Cerebellar nuclear complex (tissue), 1 donor: Measurements from ENCODE around the gene UBR4.
"Not testable (repeated sequence)": the region's sequence is repeated elsewhere in the genome, so short reads cannot be mapped to it uniquely, and the experiment has no call there.

Source experiments
- DNase-seq, 2 experiments: peaks; one replicate each; lab custom pipeline; 2025; lab: John Stamatoyannopoulos, UW

UBR4 gene

DNA sequence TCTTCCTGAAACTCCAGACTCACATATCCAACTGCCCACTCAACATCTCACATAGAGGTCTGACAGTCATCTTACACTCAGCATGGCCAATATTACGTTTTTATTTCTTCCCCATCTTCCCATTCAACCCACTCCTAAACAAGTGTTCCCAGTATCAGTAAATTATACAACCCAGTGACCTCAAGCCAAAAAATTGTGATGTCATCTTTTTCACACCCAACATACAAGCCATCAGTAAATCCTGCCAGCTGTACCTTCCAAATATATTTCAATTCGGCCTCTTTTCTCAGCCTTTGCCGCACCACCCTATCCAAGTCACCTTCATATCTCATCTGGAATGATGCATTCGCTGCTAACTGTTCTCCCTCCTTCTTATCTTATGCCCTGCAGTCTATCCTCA is 19.6 kb downstream of the UBR4 start:
- DNase-seq = no peak

DNA sequence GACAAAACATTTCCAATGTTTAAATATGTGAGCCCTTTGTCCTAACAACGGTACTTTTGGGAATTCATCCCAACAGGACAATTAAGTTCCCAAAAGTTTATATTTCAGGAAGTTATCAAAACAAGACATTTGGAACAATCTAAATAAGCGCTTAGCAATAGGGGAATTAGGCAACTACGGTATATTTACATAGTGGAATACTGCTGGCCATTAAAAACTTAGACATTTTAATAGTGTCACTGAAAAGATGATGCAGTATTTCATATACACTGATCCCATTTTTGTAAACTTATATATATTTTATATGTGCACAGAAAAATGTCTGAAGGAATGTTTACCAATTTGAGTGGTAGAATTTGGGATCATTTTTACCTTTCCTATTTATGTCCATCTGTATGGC is 20.8 kb downstream of the UBR4 start:
- no peak for DNase-seq

DNA sequence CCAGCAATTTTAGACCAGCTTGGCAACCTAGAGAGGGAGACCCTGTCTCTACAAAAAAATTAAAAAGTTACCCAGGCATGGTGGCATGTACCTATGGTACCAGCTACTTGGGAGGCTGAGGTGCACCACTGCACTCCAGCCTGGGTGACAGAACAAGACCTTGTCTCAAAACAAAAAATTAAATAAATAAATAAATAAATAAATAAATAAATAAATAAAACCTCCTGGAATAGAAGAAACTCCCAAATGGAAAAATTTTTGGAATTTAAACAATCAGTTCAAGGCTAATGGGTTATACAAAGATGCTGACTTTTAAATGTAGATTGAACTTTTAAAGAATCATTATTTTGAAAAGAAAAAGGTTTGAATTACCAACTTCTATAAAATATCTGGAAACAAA is 22.2 kb downstream of the UBR4 start:
- DNase-seq = no peak

DNA sequence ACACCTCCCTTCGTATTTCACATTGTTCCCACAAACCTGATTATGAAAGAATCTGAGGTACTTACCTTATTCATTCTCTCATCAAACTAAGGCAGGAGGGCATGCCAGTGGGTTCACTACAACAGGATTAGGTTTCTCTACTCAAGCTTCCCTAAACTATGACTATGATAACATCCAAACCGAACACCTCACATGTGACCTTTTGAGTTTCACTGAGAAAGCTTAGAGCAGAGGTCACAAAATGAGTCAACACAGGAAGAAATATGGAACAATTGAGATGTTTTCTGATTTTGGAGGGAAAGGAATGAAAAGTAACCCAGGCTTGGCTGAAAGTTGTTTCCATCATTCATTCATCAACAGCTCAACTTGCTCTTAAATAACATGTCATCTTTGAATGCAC is 24.1 kb downstream of the UBR4 start:
- DNase-seq = no peak

DNA sequence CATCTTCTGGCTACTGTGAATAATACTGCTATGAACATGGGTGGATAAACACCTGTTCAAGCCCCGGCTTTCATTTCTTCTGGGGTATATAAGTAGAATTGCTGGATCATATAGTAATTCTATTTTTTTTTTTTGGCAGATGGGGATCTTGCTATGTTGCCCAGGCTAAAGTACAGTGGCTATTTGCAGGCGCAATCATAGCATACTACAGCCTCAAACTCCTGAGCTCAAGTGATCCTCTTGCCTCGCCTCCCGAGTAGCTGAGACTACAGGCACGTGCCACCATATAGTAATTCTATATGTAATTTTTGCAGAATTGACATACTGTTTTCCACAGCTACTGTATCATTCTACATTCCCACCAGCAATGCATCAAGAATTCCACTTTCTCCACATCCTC is 27.8 kb downstream of the UBR4 start:
- no peak for DNase-seq

DNA sequence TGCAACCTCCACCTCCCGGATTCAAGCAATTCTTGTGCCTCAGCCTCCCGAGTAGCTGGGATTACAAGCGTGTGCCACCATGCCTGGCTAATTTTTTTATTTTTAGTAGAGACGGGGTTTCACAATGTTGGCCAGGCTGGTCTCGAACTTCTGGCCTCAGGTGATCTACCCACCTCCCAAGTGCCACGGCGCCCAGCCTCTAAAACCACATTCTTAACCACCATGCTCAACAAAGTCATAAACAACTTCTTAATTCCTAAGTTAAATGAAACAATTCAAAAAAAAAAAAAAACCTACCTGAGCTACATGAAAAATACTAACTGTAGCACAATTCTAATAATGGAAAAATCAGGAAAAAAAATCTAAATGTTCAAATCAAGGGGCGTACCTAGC is 29.8 kb downstream of the UBR4 start:
- not testable (repeated sequence) for DNase-seq

DNA sequence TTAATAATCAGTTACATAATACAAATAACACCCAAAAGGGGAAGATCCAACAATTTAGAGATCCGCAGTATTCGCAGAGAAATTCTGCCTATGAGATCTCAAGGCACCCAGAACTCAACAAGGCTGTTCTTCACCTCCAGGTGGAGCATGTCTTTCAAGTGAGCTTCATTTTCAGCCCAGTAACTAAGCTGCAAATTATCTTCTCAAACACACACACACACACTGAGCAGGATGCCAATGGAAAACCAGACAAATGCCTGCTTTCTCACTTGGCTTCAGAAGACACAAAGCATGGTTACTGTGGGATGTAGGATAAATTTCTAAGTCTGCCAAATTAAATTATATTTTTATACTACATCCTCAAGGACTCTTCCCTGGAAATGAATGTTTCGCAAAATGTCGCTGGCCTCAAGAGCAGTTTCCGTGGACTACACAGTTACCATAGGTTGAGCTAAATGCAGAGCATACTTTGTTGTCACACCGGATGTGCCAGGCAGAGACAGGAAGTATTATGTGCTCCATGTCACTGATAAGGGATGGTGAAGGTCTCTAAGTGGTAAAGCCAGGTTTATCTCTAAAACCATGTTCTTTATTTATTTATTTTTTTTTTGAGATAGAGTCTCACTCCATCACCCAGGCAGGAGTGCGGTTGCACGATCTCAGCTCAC is 30.3 kb downstream of the UBR4 start:
- DNase-seq = no peak

DNA sequence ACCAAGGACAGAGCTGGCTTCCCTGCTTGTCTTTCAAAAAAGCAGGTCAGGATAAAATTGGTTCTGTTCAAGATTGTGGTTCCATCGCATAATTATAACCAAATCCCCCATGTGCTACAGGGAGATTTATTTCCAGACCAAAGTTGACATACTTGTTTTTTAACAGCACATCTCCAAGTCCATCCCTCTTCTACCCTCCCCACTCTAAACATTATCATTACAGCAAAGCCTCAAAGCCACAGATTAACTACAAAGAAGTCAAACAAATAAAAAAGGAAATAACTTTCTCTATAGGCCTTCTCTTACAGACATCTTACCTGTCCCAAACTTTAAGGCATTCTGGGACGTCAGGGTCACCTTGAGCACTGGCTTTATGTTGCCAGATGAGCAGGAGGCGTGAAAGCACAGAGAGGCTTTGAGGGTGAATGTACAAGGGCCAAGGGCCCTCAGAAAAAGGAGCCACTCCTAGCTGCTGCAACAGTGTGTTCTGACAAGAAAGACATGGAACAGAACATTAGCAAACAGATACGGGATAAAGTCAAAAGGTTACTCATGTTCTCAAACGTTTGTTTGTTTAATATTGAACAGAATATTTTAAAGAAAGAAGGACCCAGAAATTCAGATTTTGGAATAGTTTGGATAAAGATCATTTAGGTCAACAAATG is 31.2 kb downstream of the UBR4 start:
- DNase-seq = no peak

DNA sequence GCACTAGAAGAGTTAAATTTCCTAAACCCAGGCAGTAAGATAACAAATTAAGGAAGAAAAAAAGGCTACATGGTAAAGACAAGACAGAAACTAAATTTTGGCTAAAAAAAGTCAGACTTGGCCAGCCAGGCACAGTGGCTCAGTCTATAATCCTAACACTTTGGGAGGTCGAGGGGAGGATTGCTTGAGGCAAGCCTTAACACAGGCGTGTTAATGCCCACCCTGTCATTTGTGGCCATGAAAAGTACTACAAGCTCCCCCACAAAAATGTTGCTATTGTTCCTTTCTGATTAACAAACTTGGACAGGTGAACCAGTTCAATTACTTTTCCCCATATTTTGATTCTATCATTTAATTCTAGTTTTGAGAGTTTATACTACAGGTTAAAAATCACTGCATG is 32.3 kb downstream of the UBR4 start:
- DNase-seq = no peak

DNA sequence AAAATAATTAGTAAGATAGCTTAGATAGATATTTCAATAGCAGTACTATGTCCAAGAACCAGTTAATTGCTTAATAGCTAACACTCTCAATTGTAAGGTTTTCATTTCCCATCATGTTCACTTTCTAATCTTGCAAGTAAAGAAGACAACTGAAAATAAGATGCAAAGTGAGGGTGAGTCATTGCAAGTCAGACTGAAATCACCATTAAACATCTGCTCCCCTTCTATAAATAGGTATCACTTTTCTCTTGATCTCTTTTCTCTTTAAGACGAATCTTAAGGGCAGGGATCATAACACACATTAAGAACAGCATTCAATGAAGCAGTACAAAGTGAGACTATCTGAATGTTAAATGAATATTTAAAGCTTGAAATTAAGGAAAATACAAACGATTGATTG is 40.4 kb downstream of the UBR4 start:
- DNase-seq = no peak

DNA sequence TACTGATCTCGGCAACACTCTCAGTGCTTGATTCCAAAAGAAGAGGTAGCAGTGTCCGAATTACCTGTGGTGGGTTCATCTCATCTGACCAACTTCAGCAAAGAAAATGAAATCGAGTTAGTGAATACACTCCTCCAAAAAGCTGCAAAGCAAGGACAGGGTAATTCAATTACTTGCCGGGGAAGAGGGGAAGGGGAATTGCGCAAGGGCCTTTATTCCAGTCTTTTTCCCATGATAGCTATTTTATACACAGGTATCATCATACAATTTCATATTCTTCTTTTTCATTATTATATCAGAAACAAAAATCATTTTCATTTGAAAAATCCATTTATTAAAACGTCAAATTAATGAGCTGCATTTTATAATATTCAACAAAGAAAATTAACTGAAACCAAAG is 42.9 kb downstream of the UBR4 start:
- DNase-seq = no peak

DNA sequence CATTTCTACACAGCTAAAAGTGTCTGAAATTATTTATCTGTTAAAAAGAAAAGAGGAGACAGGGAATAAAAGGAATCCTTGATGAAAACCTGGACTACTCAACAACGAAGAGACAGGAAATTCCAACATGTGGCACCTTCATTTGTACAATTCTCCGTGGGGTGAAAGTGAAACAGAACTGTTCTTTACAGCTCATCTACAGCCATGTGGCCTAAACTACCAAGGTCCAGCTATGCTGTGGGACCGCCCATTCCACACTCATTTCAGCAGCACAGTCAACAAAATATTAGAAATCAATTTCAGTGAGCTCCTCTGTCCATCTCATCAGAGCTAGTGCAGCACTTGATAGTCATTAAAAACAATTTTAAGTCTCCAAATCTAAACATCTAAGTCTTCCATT is 44.0 kb downstream of the UBR4 start:
- DNase-seq = no peak

DNA sequence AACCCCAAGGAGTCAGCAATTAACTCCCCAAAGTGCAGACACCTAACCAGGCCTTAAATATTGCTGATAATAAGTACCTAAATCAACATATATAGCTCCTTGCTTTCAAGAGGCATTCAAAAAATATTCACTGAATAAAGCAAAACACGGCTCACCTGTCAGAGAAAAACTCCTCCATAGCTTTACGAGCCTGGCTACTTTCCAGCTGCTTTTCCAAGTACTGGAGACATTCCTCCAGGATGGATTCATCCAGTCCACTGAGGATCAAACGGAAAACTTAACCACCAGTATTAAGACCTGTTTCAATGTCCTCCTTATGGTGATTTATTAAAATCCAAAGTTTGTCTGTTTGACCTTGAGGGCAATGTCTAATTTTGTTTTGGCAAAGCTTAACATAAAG is 44.6 kb downstream of the UBR4 start:
- no peak for DNase-seq

DNA sequence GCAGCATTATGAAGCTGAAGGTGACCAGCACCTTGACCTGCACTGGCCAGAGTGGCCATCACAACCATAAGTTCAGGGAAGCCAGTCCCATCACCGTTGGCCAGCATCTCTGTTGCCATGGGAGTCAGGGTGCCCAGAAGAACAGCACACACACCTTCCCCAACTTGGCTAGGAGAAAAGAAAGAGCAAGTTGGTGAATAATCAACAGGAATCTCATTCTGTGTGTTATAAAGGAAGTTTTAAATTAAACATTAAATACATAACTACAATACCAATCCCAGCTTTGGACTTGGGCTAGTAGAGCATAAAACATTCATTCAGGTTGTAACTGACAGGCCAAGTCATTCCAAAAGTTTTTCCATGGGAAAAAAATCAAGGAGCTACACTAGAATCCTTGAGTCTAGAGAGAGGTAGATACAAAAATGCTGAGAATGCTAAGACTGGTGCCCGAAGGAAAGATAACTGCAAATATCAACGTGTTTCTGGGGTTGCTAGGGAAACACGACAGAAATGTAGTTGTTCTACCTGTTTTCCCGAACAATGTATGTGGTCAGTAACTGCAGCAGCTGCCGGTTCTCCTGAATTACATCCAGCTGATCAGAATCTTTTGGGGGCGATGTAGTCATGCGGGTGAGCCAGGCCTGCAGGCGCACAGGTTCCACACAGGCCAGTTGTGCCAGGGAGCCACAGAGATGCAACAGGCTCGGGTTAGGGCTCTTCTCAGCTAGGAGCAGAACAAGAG is 45.6 kb downstream of the UBR4 start:
- no peak for DNase-seq

DNA sequence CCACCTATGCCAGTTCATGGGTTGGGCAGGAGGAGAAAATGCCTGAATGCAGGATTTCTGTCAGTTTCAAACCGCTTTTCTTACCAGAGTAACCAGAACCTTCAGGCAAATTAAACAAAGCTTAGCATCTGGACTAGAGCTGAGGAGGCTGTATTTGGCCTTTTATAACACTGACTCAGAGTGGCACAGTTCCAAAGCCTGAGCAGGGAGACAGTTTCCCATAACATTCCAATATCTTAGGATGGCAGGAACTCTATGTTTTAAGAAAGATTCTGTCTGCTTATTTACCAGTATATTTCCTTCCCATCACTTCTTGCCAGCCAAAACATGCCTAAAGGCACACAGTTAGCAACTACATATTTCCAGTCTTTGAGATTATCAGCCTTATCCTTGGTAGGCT is 46.8 kb downstream of the UBR4 start:
- no peak for DNase-seq

DNA sequence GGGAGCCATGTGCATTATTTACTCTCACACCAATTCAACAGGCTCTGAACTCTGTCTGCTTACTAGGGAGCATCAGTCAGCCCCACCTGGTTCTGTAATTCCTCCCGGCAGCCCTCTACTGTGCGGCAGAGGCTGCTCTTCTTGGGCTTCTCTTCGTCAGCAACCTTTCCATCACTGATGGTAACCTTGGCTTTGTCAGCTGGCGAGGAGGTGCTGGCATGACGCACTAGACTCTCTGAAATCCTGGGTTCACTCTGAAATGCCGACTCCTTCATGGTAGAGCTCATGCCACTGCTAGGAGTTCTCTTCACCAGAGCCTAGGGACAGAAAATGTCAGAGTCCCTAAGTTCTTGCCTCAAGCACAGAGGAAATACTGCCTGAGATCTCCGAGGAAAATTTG is 49.2 kb downstream of the UBR4 start:
- no peak for DNase-seq

DNA sequence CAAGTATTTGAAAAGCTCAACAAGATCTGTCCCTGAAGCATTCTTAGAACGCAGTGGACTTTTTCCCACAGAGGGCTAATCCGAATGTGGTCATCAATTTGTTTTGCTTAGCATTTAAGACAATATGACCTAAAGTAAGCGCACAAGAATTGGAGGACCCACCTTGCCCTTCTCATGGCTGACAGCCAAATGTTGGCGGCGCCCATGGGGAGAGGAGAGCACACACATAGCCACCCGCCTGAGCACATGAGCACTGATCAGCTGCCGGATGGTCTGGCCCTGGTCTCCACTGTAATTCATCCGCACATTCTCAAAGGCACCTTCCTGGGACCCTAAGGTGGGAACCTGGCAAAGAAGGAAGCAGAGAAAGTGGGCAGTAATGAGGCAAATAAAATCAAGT is 52.4 kb downstream of the UBR4 start:
- no peak for DNase-seq

DNA sequence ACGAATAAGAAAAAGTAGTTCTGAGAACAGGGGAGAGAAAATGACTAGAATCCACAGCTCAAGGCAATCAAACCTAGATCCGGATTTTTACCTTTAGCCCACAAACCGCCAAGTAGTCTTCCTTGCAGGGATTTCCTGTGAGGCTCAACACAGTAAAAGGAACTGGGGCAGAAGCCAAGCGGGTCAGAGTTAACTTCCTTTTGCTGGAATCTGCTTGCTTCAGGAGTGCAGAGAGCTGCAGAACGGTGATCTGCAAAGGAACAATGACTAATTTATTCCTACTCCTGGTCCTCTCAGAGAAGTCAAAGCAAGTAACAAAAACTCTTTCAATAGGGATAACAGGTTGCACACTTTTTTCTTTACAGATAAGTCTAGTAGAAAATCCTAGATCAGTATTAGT is 53.4 kb downstream of the UBR4 start:
- no peak for DNase-seq

DNA sequence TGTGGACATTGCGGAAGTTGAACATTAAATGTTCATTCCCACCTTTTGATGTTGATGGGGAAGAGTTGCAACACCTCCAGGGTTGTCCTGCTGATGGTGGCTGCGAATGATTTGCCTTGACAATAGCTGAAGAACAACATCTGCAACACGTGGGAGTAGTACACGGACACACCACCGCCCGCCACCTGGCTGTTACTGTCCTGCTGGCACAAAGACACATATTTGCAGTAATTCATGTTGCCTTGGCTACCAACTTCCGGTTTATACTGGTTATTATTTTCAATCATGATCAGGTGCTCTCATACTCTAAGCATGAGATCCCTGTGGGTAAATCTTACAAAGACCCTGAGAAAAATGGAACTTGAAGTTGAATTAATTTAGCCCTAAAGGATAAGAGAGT is 55.2 kb downstream of the UBR4 start:
- no peak for DNase-seq

DNA sequence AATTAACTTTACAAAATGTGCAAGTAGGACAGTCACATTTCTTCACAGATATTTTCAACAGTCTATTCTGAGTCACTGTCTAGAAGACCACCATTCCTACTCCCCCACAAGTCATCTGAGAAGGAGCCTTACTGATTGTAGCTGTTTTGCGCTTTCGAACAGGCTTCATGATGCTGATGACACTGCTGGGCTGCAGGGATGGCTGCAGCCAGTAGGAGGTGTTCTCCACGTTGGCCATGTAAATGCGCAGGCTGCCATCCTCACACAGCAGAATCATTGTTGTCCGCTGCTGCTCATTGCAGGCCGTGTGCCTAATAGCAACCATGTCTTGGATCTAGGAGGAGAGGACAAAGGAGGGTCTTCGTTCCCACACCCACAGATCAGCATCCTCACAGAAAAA is 56.9 kb downstream of the UBR4 start:
- DNase-seq = no peak

DNA sequence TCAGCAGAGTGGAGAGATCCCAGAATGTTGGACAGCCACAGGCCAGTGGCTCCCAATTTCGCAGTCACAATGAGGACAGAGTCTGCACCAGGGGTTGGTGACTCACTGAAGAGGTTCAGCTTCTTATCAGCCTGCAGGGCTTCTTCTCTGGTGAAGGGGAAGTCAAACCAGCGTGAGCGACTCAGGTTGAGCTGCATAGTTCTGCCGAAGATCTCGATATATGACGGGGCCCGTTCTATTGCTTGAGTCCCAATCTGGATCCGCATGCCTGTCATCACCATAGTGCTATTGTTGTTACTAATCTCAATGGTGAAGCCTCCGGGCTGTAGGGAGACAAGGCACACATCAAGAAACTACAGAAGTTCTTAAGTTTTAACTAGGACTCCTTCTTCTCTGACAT is 58.5 kb downstream of the UBR4 start:
- no peak for DNase-seq

DNA sequence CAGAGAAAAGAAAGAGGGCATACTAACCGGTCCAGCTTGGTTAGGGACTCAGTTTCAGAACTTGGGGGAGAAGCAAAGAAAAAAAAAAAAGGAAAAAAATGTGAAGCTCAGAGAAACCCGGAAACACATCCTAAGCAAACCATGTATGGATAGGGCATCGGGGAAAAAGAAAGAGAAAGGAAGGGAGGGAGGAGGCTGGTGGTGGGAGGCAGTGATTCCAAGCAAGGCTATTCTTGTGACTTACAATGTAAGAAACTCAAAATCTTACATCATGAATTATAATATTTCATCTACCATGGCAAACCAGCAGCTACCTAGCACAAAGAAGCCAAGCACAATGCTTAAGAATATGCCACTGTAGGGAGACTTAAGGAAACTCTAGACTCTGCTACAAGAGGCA is 60.3 kb downstream of the UBR4 start:
- no peak for DNase-seq

DNA sequence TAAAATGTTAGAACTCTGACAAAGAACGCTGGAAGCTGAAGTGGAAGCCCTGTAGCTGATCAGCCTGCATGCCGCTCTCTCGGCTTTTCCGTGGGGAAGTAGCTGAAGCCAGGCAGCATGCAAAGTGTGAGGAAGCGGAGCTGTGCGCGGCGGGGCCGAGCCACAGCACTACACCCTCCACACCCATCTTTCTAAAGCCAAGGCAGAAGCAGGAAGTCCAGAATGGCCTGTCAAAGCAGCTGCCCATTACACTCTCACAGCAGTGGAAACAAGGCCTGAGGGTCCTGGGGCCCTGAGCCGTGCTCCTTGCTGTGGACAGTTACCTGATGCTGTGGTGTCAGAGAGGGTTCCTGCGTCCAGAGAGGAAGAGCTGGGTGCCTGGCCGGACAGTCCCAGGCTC is 69.6 kb downstream of the UBR4 start:
- no peak for DNase-seq

DNA sequence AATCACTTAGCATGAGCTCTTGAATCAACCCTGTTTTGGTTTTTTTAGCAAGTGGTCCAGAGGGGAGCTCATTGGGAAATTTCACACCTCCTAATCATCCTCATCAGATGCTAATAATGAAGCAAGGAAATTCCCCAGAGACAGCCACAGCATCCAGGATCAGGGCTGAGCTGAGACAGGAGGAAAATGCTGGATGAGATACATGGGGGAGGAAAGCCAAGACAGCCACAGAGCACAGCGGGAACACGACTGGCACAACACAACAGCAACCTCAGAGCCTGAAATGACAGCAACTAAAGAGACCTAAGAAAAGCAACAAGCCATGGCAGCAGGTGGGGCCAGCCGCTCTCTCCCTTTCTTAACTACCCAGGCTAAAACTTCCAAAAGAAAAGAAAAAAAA is 70.4 kb downstream of the UBR4 start:
- DNase-seq = peak; percentile 14 to 23
